OCI-LY3 (cell line): ENCODE data around the gene PAPSS1.

Source experiments
- EZH2phosphoT487 ChIP-seq: fragments of 200-600 bp; shearing (Covaris generic); IDR thresholded peaks from 2 replicates; pipeline ENCODE4 v1.6.1; 2018; ENCODE audit warnings: antibody characterized with exemption, mixed run types, low read depth
- TF ChIP-seq, protein P1 (sequence below): fragments of 200-600, 300-600 bp; sonication (generic); IDR thresholded peaks from 2 replicates; pipeline ENCODE4 v1.5.1; 2014; ENCODE audit warnings: antibody characterized with exemption, low read length, low read depth

DNA sequence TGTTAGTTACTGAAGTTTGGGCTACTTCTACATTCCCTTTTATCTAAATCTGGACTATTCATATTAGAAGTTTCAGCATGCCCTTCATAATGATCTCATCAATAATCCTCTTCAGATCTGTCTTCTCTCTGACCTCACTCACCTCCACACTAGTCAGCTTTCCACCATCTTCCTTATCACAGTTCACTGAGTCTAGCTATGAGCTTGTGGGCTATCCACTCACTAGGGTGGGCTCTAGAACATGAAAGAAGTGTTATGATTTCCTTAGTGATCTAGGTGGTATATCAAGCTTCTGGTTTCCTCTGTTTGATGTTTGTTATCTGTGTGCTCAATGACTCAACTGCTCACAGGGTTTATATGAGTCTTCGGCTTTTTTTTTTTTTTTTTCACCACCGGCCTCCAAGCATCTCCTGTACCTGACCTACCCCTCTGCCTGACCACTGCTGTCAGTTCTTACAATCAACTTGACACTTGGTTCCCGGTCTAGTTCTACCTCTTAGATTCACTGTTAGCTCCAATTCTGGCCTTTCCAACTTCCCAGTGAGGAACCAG lies 103.1 kb downstream of the PAPSS1 start:
- TF ChIP-seq, protein P1, sequence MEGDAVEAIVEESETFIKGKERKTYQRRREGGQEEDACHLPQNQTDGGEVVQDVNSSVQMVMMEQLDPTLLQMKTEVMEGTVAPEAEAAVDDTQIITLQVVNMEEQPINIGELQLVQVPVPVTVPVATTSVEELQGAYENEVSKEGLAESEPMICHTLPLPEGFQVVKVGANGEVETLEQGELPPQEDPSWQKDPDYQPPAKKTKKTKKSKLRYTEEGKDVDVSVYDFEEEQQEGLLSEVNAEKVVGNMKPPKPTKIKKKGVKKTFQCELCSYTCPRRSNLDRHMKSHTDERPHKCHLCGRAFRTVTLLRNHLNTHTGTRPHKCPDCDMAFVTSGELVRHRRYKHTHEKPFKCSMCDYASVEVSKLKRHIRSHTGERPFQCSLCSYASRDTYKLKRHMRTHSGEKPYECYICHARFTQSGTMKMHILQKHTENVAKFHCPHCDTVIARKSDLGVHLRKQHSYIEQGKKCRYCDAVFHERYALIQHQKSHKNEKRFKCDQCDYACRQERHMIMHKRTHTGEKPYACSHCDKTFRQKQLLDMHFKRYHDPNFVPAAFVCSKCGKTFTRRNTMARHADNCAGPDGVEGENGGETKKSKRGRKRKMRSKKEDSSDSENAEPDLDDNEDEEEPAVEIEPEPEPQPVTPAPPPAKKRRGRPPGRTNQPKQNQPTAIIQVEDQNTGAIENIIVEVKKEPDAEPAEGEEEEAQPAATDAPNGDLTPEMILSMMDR = no peak
- TF ChIP-seq EZH2phosphoT487 = no peak
